GM18870 (cell line): Measurements from ENCODE around the gene PCDHA4.
"Not testable (repeated sequence)": the region's sequence is repeated elsewhere in the genome, so short reads cannot be mapped to it uniquely, and the experiment has no call there.

ENCODE experiments used
- ATAC-seq: cut with Tn5 transposase; IDR thresholded peaks from one replicate; pipeline ENCODE4 v1.9.1; 2021; ENCODE audit warnings: moderate library complexity; ENCODE audit not compliant: unreplicated experiment

The PCDHA4 gene

DNA sequence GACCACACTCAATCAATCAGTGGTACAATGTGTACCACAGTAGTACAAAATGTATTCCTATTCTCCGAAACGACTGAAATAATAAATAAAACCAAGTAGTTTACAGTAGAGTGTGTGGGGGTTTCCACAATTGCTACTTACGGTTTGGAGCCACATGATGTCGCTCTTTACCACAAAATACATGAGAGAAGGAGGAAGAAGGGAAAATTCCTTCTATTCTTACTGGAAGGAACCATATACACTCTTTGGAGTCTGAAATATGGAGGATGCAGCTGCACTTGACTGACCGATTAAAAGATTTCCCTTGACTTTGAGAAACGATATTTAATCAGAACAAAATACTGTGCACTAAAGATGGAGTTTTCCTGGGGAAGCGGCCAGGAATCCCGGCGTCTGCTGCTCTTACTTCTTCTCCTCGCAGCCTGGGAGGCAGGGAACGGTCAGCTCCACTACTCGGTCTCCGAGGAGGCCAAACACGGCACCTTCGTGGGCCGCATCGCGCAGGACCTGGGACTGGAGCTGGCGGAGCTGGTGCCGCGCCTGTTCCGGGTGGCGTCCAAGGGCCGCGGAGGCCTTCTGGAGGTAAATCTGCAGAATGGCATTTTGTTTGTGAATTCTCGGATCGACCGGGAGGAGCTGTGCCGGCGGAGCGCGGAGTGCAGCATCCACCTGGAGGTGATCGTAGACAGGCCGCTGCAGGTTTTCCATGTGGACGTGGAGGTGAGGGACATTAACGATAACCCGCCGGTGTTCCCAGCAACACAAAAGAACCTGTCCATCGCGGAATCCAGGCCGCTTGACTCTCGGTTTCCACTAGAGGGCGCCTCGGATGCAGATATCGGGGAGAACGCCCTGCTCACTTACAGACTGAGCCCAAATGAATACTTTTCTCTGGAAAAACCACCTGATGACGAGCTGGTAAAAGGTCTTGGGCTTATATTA is at the start of gene PCDHA4:
Gene PCDHA4 (plus strand): TSS at position 235 of the 942 bp plus-strand sequence.
- no peak for ATAC-seq

DNA sequence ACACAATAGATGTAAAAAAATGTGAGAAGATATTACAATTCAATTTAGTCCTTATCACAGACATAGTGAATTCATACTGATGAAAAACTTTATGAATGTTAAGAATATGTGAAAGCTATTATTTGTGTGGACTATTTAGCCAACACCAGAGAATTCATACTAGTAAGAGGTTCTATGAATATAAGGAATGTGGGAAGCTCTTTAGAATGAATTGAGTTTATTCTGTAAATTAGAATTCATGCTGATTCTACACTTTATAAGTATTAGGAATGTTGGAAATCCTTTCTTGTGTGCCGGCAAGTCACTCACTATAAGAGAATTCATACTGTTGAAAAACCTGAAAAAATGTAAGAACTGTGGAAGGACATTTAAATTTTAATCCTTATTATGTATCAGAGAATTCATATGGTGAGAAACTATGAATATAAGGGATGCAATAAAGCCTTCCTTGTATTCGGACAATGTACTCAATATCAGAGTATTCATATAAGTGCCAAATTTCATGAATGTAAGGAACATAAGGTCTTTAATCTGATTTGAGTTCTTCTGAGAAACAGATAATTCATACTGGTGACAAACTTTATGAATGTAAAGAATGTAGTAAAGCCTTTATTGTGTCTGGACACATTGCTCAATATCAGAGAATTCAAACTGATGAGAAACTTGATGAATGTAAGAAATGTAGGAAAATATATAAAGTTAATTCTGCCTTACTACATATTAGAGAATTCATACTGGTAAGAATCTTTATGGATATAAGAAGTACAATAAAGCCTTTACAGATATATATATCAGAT is 42.5 kb upstream of the PCDHA4 start:
- no peak for ATAC-seq

DNA sequence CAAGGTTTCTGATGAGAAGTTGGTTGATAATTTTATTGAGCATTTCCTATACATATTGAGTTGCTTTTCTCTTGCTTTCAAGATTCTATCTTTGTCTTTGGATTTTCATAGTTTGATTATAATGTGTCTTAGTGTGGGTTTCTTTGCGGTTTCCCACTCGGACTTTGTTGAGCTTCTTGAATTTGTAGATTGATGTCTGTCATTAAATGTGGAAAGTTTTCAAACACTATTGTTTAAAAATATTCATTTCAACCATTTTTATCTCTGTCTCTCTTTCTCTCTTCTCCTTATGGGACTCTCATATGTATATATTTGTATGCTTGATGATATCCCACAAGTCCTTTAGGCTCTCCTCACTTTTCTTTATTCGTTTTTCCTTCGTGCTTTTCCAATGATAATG is 39.4 kb upstream of the PCDHA4 start:
- no peak for ATAC-seq

DNA sequence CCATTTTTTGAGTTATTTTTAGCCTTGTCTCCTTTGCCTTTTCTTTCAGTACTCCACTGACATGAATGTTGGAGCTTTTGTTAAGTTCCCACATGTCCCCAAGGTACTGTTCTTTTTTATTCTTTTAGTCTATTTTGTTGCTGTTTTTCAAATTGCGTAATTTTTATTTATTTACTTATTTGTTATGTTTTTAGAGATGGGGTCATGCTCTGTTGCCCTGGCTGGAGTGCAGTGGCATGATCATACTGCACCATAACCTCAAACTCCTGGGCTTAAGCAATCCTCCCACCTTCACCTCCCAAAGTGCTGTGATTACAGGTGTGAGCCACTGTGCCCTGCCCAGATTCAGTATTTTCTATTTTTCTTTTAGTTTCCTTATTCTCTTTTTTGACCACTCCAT is 26.4 kb upstream of the PCDHA4 start:
- no peak for ATAC-seq

DNA sequence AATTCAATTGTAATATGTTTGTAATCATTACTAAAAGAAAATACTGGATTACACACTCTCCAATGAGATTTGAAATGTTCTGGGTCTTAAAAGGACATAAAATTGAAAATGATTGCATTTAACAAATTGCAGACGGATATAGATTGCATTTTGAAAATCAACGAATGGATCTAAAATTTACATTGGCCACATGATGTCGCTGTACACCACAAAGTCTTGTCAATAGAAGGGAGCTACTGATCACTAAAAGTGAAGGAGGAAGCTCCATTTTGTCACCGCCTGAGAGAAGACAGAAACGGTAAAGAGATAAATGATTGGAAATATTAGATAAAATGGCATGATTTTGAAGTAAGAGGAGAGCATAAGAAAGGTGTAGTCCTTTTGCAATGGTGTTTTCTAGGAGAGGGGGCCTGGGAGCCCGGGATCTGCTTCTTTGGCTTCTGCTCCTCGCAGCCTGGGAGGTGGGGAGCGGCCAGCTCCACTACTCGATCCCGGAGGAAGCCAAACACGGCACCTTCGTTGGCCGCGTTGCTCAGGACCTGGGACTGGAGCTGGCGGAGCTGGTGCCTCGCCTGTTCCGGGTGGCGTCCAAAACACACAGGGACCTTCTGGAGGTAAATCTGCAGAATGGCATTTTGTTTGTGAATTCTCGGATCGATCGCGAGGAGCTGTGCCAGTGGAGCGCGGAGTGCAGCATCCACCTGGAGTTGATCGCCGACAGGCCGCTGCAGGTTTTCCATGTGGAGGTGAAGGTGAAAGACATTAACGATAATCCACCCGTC is 20.8 kb upstream of the PCDHA4 start, which contains the start of gene PCDHA1:
Gene PCDHA1 (plus strand): TSS at position 236 of the 782 bp plus-strand sequence.
- ATAC-seq = no peak

DNA sequence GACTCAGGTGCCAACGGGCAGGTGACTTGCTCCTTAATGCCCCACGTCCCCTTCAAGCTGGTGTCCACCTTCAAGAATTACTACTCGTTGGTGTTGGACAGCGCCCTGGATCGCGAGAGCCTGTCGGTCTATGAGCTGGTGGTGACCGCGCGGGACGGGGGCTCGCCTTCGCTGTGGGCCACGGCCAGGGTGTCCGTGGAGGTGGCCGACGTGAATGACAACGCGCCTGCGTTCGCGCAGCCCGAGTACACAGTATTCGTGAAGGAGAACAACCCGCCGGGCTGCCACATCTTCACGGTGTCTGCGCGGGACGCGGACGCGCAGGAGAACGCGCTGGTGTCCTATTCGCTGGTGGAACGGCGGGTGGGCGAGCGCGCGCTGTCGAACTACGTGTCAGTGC is 19.4 kb upstream of the PCDHA4 start:
- ATAC-seq = not testable (repeated sequence)

DNA sequence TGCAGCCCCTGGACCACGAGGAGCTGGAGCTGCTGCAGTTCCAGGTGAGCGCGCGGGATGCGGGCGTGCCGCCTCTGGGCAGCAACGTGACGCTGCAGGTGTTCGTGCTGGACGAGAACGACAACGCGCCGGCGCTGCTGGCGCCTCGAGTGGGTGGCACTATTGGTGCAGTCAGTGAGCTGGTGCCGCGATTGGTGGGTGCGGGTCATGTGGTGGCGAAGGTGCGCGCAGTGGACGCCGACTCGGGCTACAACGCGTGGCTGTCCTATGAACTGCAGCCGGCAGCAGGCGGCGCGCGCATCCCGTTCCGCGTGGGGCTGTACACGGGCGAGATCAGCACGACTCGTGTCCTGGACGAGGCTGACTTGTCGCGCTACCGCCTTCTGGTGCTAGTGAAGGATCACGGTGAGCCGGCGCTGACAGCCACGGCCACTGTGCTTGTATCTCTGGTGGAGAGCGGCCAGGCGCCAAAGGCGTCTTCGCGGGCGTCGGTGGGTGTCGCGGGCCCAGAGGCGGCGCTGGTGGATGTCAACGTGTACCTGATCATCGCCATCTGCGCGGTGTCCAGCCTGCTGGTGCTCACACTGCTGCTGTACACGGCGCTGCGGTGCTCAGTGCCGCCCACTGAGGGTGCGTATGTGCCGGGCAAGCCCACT is 18.9 kb upstream of the PCDHA4 start:
- ATAC-seq = not testable (repeated sequence)

DNA sequence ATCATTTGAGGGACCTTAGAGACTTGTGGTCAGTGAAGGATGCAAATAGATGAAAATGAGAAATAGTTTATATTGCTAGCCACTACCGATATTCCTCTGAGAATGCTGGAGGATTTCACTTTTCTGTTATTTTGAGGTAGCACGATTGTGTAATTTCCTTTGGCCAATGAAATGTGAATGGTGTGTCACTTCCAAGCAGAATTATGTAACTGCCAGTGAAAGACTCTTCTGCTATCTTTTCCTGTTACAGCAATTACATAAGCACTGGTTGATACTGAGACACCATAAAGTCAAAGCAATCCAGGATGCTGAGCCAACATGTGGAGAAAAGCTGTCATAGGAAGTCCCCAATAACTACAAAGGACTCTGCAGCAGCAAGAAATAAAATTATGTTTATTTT is 15.8 kb upstream of the PCDHA4 start:
- ATAC-seq = no peak

DNA sequence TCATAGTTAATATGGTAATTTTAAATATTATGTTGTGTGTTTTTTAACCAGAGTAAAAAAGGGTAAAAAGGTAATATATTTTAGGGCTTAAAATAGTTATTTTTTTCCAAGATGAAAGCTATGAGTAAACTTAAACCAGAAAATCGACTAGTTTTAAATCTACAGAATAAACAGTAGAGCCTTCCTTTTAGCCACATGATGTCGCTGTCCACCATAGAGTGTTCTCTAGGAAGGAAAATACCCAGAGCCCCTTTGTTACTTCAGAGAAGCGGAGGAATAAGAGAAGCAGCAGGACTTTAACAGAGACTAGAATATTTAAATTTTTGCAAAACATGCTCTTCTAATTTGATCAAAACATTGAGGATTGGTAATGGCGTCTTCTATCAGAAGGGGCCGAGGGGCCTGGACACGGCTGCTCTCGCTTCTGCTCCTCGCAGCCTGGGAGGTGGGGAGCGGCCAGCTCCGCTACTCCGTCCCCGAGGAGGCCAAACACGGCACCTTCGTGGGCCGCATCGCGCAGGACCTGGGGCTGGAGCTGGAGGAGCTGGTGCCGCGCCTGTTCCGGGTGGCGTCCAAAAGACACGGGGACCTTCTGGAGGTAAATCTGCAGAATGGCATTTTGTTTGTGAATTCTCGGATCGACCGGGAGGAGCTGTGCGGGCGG is 12.1 kb upstream of the PCDHA4 start, which contains the start of gene PCDHA2:
Gene PCDHA2 (plus strand): TSS at position 258 of the 664 bp plus-strand sequence.
- no peak for ATAC-seq

DNA sequence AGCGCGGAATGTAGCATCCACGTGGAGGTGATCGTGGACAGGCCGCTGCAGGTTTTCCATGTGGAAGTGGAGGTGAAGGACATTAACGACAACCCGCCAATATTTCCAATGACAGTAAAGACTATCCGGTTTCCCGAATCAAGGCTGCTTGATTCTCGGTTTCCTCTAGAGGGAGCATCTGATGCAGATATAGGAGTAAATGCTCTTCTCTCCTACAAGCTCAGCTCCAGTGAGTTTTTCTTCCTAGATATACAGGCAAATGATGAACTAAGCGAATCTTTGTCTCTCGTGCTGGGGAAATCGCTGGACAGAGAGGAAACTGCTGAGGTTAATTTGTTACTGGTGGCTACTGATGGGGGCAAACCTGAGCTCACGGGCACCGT is 11.6 kb upstream of the PCDHA4 start:
- no peak for ATAC-seq

DNA sequence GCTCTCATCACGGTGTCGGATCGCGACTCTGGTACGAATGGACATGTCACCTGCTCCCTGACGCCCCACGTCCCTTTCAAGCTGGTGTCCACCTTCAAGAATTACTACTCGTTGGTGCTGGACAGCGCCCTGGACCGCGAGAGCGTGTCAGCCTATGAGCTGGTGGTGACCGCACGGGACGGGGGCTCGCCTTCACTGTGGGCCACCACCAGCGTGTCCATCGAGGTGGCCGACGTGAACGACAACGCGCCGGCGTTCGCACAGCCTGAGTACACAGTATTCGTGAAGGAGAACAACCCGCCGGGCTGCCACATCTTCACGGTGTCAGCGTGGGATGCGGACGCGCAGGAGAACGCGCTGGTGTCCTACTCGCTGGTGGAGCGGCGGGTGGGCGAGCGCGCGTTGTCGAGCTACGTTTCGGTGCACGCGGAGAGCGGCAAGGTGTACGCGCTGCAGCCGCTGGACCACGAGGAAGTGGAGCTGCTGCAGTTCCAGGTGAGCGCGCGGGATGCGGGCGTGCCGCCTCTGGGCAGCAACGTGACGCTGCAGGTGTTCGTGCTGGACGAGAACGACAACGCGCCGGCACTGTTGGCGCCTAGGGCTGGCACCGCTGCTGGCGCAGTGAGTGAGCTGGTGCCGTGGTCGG is 10.7 kb upstream of the PCDHA4 start:
- not testable (repeated sequence) for ATAC-seq

DNA sequence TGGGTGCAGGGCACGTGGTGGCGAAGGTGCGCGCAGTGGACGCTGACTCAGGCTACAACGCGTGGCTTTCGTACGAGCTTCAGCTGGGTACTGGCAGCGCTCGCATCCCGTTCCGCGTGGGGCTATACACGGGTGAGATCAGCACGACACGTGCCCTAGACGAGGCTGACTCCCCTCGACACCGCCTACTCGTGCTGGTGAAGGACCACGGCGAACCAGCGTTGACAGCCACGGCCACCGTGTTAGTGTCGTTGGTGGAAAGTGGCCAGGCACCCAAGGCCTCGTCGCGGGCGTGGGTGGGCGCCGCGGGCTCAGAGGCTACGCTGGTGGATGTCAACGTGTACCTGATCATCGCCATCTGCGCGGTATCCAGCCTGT is 10.2 kb upstream of the PCDHA4 start:
- no peak for ATAC-seq

DNA sequence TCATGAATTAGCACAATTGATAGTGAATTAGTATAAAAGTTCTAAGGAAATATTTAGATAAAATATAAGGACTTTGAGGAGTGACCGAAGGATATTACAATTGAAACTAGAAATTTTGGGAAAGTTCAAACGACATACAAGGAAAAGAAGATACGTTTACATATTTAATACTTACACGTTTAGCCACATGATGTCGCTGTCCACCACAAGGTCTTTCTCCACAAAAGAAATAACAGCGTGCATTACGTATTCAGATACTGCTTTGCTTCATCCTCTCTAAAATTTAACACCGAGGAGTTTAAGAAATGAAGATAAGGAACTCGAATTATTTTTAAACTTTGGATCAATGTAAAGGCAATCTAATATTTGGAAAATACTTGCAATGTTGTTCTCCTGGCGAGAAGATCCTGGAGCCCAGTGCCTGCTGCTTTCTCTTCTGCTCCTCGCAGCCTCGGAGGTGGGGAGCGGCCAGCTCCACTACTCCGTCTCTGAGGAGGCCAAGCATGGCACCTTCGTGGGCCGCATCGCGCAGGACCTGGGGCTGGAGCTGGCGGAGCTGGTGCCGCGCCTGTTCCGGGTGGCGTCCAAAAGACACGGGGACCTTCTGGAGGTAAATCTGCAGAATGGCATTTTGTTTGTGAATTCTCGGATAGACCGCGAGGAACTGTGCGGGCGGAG is 5.9 kb upstream of the PCDHA4 start, which contains the start of gene PCDHA3:
Gene PCDHA3 (plus strand): TSS at position 242 of the 678 bp plus-strand sequence.
- ATAC-seq = no peak

DNA sequence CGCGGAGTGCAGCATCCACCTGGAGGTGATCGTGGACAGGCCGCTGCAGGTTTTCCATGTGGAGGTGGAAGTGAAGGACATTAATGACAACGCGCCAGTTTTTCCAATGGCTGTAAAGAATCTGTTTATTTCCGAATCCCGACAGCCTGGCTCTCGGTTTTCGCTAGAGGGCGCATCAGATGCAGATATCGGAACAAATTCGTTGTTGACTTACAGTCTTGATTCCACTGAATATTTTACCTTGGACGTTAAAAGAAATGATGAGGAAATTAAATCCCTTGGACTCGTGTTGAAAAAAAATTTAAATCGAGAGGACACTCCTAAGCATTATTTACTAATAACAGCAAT is 5.4 kb upstream of the PCDHA4 start:
- ATAC-seq = no peak

DNA sequence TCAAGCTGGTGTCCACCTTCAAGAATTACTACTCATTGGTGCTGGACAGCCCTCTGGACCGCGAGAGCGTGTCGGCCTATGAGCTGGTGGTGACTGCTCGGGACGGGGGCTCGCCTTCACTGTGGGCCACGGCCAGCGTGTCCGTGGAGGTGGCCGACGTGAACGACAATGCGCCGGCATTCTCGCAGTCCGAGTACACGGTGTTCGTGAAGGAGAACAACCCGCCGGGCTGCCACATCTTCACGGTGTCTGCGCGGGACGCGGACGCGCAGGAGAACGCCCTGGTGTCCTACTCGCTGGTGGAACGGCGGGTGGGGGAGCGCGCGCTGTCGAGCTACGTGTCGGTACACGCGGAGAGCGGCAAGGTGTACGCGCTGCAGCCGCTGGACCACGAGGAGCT is 4.5 kb upstream of the PCDHA4 start:
- ATAC-seq = not testable (repeated sequence)

DNA sequence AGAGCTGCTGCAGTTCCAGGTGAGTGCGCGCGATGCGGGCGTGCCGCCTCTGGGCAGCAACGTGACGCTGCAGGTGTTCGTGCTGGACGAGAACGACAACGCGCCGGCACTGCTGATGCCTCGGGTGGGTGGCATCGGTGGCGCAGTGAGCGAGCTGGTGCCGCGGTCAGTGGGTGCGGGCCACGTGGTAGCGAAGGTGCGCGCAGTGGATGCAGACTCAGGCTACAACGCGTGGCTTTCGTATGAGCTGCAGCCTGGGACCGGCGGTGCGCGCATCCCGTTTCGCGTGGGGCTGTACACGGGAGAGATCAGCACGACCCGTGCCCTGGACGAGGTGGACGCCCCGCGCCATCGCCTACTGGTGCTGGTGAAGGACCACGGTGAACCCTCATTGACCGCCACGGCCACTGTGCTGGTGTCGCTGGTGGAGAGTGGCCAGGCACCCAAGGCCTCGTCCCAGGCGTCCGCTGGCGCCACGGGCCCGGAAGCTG is 4.0 kb upstream of the PCDHA4 start:
- ATAC-seq = no peak

DNA sequence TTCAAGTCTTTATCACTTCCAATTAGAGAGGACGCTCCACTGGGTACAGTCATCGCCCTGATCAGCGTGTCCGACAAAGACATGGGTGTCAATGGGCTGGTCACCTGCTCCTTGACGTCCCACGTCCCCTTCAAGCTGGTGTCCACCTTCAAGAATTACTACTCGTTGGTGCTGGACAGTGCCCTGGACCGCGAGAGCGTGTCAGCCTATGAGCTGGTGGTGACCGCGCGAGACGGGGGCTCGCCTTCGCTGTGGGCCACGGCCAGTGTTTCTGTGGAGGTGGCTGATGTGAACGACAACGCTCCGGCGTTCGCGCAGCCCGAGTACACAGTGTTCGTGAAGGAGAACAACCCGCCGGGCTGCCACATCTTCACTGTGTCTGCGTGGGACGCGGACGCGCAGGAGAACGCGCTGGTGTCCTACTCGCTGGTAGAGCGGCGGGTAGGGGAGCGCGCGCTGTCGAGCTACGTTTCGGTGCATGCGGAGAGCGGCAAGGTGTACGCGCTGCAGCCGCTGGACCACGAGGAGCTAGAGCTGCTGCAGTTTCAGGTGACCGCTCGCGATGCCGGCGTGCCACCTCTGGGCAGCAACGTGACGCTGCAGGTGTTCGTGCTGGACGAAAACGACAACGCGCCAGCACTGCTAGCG is 1.5 kb downstream of the PCDHA4 start:
- ATAC-seq = not testable (repeated sequence)

DNA sequence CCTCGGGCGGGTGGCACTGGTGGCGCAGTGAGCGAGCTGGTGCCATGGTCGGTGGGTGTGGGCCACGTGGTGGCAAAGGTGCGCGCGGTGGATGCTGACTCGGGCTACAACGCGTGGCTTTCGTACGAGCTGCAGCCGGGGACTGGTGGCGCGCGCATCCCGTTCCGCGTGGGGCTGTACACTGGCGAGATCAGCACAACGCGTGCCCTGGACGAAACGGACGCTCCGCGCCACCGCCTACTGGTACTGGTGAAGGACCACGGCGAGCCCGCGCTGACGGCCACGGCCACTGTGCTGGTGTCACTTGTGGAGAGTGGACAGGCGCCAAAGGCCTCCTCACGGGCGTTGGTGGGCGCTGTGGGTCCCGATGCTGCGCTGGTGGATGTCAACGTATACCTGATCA is 2.0 kb downstream of the PCDHA4 start:
- no peak for ATAC-seq
